Heart left ventricle (tissue), 16 donors: ENCODE results near the gene TP53AIP1. TPM values are rescaled to one million over a fixed set of nuclear protein-coding genes. Genes with fewer than 3 reads are reported as not detected.

ENCODE experiments used
- ATAC-seq, 4 donors: fragments of 200-7000 bp; cut with Tn5 transposase; one replicate each; pipeline ENCODE4 v1.9.1; 2020 to 2022; ENCODE audit warnings: moderate library complexity in 4 of 4, mild to moderate bottlenecking in 3 of 4, moderate number of reproducible peaks in 1 of 4
- DNase-seq, 5 donors: peaks; one replicate each; pipeline ENCODE4 v3.0.0-alpha.2; 2020
- H3K27ac ChIP-seq, 12 donors: fragments of 200-600 bp; sonication (generic) in 4 of 12; one replicate each; pipeline versions ENCODE4 v1.5.0 to v1.8.0; 2016 to 2022; ENCODE audit warnings: mild to moderate bottlenecking in 2 of 12
- H3K27me3 ChIP-seq, 9 donors: fragments of 200-600 bp; sonication (generic) in 2 of 9; one replicate each; pipeline versions ENCODE4 v1.5.1 to v1.8.0; 2016 to 2022; ENCODE audit warnings: mild to moderate bottlenecking in 3 of 9
- H3K36me3 ChIP-seq, 9 donors: fragments of 200-600 bp; sonication (generic) in 2 of 9; one replicate each; pipeline versions ENCODE4 v1.5.0 to v1.8.0; 2018 to 2022; ENCODE audit warnings: mild to moderate bottlenecking in 2 of 9
- H3K4me1 ChIP-seq, 12 donors: fragments of 200-600 bp; sonication (generic) in 4 of 12; one replicate each; pipeline versions ENCODE4 v1.5.0 to v1.8.0; 2016 to 2022; ENCODE audit warnings: mild to moderate bottlenecking in 3 of 12
- H3K4me3 ChIP-seq, 12 donors: fragments of 200-600 bp; sonication (generic) in 4 of 12; one replicate each; pipeline versions ENCODE4 v1.5.0 to v1.8.0; 2017 to 2022; ENCODE audit warnings: mild to moderate bottlenecking in 9 of 12, moderate library complexity in 4 of 12
- H3K9me3 ChIP-seq, 12 donors: fragments of 200-600 bp; sonication (generic) in 4 of 12; one replicate each; pipeline versions ENCODE4 v1.5.0 to v1.8.0; 2016 to 2022; ENCODE audit warnings: mild to moderate bottlenecking in 1 of 12
- CTCF ChIP-seq, 12 donors: fragments of 200-600 bp; sonication (generic) in 4 of 12; IDR thresholded peaks; one replicate each; pipeline versions ENCODE4 v1.5.0 to v1.8.0; 2018 to 2022; ENCODE audit warnings: antibody characterized with exemption in 12 of 12, mild to moderate bottlenecking in 5 of 12
- POLR2A ChIP-seq, 2 donors: fragments of 450-650 bp; IDR thresholded peaks; one replicate each; pipeline ENCODE4 v1.6.1; 2017; ENCODE audit warnings: antibody characterized with exemption in 2 of 2, mild to moderate bottlenecking in 2 of 2, moderate library complexity in 2 of 2
- WGBS, 4 donors: extraction: QIAGEN DNeasy Blood & Tissue Kit in 2 of 4; methylation state at CpG; one replicate each; pipeline versions ENCODE4 v1.1.5 to v1.1.7; 2013 to 2018; 5-methylcytosine and 5-hydroxymethylcytosine counted together
- intact Hi-C, 10 donors: fragments of 100-400 bp; cut with DNase I; formaldehyde crosslinking; loops; one replicate each; pipeline versions ENCODE4 v1.11.1 to v1.14.2; 2022
- polyA plus RNA-seq, 2 donors: library from polyadenylated mRNA; stranded (reverse); fragments of 200-250 nt; gene quantifications; one replicate each; pipeline ENCODE4 v1.2.3, GENCODE V29; 2013
- total RNA-seq, 9 donors: library from RNA; depleted of rRNA in 2 of 9; stranded (reverse); fragments of >200 nt in 2 of 9; fragmentation: NEBNext Ultra II Directional in 3 of 9; extraction: Animal tissue kit (Norgen Biotek cat#: 25700) in 3 of 9; gene quantifications; one replicate each; pipeline versions ENCODE4 v1.1.0 to v1.2.4, GENCODE V29; 2016 to 2023
- donor health status: ischemic (EF 13 %, LVEDD 7.1; RV severe dilation, severe dysfunction).
- donor health status: healthy with polysubstance abuse.
- donor health status: DM: no; HTN: yes; CAD: no.
- donor health status: DM: no; HTN: no; CAD: no.
- donor health status: ischemic (EF 25% LVEDD 6.9; RV normal size, moderate dysfunction).
- donor health status: ischemic (EF 25% LVEDD 5.7; RV mildly dilated, moderate dysfunction).
- donor health status: healthy.
- donor health status: DM: yes; HTN: yes; CAD: no.
- donor health status: ischemic (EF 35%, LVEDD 5.7; RV mildly dilated, moderate dysfunction).
- donor health status: nonischemic (EF 11% LVEDD 7.7; RV severe dilation, severe dysfunction).
- donor health status: DM: yes; HTN: yes; CAD: no.
- donor health status: PGD.
- donor health status: ischemic (EF 29% LVEDD 5.4; RV normal size, mild dysfunction).
- donor health status: nonischemic (EF 23%, LVEDD 6.1; RV moderate dilation, normal function).

Gene TP53AIP1
- total and polyA plus RNA-seq, 11 donors = 0.01 TPM; not detected in 10

GRCh38 chr11:128965485-128965884 is 22.8 kb upstream of the TP53AIP1 start:
- ATAC-seq (no peak), DNase-seq (no peak)
- intact Hi-C loops = no loop called here
- no peak overlapping the region for H3K27ac ChIP-seq
- no peak overlapping the region for H3K4me3 ChIP-seq
- no peaks in the 10 kb centered on the region for H3K9me3 ChIP-seq
- H3K36me3 ChIP-seq = peaks cover 0 to 17% (median 16%) of the 10 kb centered on the region in 9 donors
- TF ChIP-seq POLR2A (IDR thresholded peaks at IDR 0.05) = no peak
- no peak for TF ChIP-seq CTCF (IDR thresholded peaks at IDR 0.05)
- H3K4me1 ChIP-seq = peaks cover 0 to 13% (median 0%) of the 10 kb centered on the region in 12 donors
- no peaks in the 10 kb centered on the region for H3K27me3 ChIP-seq
- 48 to 61% (median 57%) methylated on average over 4 of the region's 4 CpGs for WGBS, 4 donors

GRCh38 chr11:128964463-128964930 is 21.8 kb upstream of the TP53AIP1 start:
- no peak for DNase-seq
- Histone ChIP-seq H3K4me1 (peaks cover 0 to 13% (median 0%) of the 10 kb centered on the region in 12 donors), H3K4me3 (no peak overlapping the region), H3K27me3 (no peaks in the 10 kb centered on the region), H3K27ac (no peak overlapping the region), H3K36me3 (peaks cover 0 to 9% (median 7%) of the 10 kb centered on the region in 9 donors), H3K9me3 (no peaks in the 10 kb centered on the region)
- intact Hi-C loops = no loop called here
- 63 to 82% (median 66%) methylated on average over 7 of the region's 7 CpGs for WGBS, 4 donors
- ATAC-seq = no peak
- TF ChIP-seq CTCF (IDR thresholded peaks at IDR 0.05) (no peak), POLR2A (IDR thresholded peaks at IDR 0.05) (no peak)

GRCh38 chr11:128963744-128964325 is 21.2 kb upstream of the TP53AIP1 start:
- Histone ChIP-seq H3K4me1 (peaks cover 0 to 13% (median 0%) of the 10 kb centered on the region in 12 donors), H3K9me3 (no peaks in the 10 kb centered on the region), H3K36me3 (peaks cover 0 to 4% (median 1%) of the 10 kb centered on the region in 9 donors), H3K27ac (no peak overlapping the region), H3K27me3 (no peaks in the 10 kb centered on the region), H3K4me3 (no peak overlapping the region)
- DNase-seq = no peak
- whole genome bisulfite sequencing, 4 donors = 87 to 93% (median 89%) methylated on average over 3 of the region's 3 CpGs
- ATAC-seq = no peak
- intact Hi-C loops = no loop called here
- TF ChIP-seq POLR2A (IDR thresholded peaks at IDR 0.05) (no peak), CTCF (IDR thresholded peaks at IDR 0.05) (no peak)

GRCh38 chr11:128962896-128963295 is 20.2 kb upstream of the TP53AIP1 start:
- no peak overlapping the region for H3K27ac ChIP-seq
- no peak overlapping the region for H3K4me3 ChIP-seq
- TF ChIP-seq POLR2A (IDR thresholded peaks at IDR 0.05) = no peak
- no peaks in the 10 kb centered on the region for H3K9me3 ChIP-seq
- H3K27me3 ChIP-seq = no peaks in the 10 kb centered on the region
- 86 to 93% (median 88%) methylated on average over 5 of the region's 5 CpGs for WGBS, 4 donors
- no peaks in the 10 kb centered on the region for H3K36me3 ChIP-seq
- peaks cover 0 to 13% (median 0%) of the 10 kb centered on the region in 12 donors for H3K4me1 ChIP-seq
- no peak for DNase-seq
- intact Hi-C loops = no loop called here
- no peak for ATAC-seq
